ENCODE measurements around the gene OSGIN1.
"Not testable (repeated sequence)": the region's sequence is repeated elsewhere in the genome, so short reads cannot be mapped to it uniquely, and the experiment has no call there.

Gene OSGIN1

DNA sequence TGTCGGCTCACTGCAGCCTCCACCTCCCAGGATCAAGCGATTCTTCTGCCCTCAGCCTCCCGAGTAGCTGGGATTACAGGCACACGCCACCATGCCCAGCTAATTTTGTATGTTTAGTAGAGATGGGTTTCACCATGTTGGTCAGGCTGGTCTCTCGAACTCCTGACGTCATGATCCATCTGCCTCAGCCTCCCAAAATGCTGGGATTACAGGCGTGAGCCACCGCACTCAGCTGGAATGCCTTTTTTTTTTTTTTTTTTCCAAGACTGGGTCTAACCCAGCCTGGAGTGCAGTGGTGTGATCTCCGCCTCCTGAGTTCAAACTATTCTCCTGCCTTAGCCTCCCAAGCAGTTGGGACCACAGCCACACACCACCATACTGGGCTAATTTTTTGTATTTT lies 11.5 kb upstream of the OSGIN1 start:
- DNase-seq (ENCODE audit: low spot score) = not testable (repeated sequence)

DNA sequence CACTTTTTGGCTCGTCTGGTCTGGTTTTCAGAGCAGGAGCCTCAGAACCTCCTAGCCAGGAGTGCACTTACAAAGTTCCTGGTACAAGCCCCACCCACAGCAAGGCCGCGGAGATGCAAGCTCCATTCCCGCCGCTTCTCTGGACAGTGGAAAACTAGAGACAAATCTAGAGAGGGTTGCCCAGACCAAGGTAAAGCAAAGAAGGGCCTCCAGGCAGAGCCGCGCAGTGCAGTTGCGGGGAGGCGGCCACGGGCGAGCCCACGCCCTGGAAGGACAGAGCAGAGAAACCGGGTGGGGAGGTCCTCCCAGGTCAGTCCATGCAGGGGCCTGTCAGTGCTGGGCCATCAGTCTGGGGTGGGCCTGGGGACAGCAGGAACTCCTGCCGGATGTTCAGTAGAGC lies 11.0 kb upstream of the OSGIN1 start:
- no peak for DNase-seq (ENCODE audit: low spot score)

DNA sequence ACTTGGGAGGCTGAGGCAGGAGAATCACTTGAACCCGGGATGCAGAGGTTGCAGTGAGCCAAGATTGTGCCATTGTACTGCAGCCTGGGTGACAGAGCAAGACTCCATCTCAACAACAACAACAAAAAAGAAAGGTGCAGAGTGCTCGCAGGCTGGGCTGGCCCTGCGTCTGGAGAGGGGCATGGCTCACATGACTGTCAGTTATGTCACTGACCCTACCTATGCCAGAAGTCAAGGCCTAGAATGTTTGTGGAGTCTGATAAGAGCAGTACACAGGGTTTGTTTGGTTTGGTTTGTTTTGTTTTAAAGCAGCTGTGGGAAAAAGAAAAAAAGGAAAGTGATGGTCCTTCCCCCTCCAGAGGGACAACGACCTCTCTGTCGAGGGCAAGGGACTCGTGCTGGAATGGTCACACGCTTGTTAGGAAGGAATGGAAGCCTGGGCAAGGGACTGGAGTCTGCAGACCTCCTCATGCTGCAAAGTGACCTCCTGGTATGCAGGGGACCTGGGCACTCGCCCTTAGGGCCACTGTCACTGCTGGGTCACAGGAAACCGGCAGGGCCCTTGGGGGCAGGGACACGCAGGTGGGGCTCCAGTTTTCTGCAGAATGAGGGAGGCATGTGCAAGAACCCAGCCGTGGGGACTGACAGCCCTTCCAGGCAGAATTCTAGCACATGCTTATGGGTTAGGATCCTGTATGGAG lies 10.1 kb upstream of the OSGIN1 start:
- no peak for DNase-seq (ENCODE audit: low spot score)

DNA sequence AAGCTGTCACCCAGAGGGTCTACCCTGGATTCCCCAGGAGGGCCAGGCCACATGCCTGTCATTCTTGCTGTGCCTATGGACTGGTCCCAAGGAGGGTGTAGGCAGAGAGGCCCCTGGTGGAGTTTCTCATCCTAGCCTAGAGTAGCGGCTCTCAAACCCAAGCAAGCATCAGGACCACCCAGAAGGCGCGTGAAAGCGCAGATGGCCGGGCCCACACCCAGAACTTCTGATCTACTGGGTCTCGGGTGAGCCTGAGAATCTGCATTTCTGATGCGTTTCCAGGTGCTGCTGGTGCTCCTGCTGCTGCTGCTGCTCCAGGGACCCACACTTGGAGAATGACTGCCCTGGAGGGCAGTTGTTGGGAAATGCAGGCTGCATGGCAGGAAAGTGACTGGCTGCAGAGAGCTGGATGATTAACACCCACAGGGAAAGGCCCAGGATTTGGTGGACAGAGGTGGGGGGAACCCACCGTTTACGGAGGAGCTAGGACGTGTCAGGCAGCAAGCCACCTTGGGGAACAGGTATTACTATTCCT lies 9.5 kb upstream of the OSGIN1 start:
- no peak for DNase-seq (ENCODE audit: low spot score)

DNA sequence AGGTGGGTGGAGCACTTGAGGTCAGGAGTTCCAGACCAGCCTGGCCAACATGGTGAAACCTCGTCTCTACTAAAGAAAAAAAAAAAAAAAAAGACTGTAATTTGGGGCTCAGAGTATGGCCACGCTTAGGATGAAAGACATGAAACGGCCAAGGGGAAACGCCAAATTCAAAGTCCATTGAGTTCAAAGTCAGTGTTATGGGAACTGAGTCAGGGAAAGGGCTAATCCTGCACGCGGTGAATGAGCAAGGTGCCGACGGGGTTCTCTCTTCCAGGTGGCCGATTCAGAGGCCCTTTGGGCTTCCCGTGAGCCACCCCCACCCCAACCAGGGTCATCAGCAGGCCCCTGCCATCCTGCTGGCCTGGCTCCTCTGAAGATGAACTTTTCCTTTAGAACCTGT lies 7.5 kb upstream of the OSGIN1 start:
- no peak for DNase-seq (ENCODE audit: low spot score)

DNA sequence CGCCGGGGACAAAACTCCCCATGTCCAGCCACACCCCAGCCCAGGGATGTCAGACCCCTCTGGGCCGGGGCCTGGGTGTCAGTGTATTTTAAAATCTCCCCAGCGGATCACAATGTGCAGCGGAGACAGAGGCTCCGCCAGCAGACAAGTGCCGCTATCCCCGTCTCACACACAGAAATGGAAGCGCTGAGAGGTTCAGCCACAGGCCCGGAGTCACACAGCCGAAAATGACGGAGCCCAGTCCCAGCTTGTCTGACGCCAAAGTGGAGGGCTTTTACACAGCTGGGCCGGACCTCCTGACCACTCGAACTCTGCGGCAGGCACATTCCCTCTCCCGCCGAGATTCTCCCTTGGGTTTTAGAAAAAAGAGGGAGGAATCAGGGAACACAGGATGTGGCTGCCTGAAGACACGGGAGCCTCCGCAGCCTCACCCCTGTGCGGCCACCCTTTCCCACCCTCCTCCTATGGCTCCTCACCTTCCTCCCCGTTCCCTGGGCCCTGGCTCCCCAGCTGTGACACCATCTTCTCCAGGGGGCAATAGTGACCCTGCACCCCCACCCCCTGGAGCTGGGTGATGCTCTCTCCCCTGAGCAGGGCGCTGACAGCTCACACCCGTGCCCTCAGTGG lies 6.8 kb upstream of the OSGIN1 start:
- DNase-seq (ENCODE audit: low spot score) = no peak

DNA sequence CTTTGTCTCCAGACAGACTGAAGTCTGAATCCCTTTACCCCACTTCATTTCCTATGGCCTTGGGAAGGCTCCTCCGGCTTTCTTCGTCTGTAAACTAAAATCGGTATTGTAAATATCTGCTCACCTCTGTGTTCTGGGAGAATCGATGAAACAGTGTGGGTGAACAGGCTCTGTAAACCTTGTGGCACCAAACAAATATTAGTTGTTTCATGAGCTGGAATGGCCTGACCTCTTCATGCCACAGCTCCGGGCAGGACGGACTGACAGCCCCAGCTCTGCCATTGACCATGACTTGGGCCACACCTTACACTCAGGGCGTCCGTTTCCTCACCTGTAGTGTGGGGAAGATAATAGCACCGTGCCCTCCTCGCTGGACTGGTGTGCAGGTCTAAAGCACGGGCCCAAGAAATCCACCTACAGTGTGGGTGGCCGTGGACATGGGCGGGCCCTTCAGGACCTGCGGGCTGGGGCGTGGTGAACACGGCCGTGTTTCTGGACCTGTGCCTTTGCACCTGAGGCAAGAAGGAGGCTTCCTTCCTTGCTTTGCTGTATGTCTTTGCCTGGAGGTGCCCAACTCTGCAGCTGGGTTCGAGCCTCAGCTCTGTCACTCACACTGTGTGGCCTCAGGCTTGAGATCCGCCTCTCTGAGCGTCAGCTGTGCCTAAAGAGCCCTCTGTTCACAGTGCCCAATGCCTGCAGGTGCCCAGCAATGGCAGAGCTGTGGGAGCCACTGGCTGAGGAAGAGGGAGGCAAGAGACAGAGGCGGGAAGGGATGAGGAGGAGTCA lies 6.1 kb upstream of the OSGIN1 start:
- no peak for DNase-seq (ENCODE audit: low spot score)

DNA sequence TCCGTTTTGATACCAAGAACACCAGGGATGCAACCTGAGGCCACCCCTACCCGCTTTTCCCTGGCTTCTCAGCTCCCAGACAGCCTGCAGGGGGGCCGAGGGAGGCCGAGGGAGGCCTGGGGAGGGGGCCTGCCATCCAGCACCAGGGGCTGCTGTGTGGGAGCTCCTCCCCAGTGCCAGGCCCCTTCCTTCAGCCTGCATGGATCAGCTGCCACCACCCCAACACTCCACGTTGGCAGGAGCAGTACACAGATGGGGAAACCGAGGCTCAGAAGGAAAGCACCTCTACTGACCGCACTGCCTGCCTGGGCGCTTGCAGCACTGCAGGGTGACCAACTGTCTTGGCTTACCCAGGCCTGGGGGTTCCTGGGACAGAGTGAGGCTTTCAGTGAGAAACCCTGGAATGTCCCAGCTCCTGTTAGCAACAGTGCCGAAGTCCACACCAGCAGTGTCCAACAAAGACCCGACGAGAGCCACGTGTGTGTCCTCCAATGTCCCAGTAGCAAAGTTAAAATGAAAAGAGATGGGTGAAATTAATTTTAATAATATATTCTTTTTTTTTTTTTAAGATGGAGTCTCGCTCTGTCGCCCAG lies 5.3 kb upstream of the OSGIN1 start:
- DNase-seq (ENCODE audit: low spot score) = no peak

DNA sequence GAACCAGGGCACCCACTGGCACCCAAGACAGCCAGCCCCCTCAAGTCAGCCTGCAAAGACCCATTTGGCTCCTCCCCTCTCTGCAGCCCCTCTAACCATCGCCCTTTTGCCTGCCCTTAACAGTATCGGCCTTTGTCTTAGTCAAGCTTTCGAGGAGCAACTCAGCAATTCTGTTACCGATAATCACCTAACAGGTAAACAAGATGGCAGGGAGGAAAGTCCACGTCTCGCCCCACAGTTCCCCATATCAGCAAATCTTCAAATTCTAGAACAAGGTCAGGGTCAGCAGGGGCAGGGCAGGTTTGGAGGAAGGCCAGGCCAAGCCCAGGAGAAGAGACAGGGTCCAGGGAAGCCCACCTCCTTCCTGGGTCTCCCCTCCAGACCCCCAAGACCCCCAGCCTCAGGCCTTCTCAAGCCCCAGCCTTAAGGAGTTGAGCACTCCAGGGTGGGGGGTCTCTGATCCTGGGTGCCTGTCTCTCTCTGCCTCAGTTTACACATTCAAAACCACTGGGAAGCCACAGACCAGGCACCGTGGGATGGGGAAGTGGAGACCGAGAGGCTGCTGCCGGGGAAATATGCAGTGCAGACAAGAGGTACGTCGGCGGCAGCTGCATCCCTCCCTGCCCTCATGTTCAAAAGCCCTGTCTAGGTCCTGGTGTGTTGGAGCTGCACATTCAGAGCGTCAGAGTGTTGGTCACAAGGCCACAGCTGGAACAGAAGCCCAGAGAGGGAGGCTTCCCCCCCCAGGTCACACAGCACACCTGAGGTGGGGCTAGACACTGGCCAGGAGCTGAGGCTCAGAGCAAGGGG lies 3.9 kb upstream of the OSGIN1 start:
- no peak for DNase-seq (ENCODE audit: low spot score)

DNA sequence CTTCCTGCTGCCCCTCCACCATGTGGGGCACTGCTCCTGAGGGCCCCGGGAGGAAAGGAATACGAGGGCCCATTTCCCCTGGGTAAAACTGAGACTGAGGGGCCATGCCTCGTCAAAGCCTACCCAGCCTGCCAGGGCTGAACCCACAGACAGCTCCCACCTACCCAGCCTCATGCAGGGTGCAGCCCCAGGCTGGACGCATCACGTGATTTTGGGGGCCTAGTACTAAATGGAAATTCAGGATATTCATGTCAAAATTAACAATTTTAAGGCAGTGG lies 3.4 kb upstream of the OSGIN1 start:
- DNase-seq (ENCODE audit: low spot score) = no peak

DNA sequence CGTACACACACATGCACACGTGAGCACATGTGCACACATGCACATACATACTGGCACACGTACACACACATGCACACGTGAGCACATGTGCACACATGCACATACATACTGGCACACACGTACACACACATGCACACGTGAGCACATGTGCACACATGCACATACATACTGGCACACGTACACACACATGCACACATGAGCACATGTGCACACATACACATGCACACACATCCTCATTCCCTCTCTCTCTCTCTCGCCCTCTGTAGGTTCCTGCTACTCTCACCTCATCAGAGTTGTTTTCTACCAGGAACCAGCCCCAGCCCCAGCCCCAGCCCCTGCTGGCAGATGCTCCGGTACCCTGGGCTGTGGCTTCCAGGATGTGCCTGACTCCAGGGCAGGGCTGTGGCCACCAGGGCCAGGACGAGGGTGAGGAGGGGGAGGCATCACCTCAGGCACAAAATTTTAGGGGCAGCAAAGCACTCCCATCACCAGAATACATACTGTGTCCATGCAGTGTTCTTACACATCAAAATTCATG lies 2.1 kb upstream of the OSGIN1 start:
- DNase-seq (ENCODE audit: low spot score) = not testable (repeated sequence)

DNA sequence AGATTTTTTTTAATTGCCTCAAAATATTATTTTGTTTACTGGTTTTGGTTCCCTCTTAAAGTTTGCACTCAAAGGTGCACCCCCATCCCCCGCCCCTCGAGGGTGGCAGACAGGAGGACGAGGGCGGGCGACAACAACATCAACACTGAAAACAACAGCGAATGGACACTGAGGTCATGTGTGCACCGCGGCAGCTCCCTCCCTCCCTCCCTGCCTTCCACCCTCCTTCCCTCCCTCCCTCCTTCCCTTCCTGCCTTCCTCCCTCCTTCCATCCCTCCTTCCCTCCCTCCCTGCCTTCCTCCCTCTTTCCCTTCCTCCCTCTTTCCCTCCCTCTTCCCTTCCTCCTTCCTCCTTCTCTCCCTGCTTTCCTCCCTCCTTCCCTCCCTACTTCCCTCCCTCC lies 1.5 kb upstream of the OSGIN1 start:
- peak; percentile 51 for DNase-seq (ENCODE audit: low spot score)

DNA sequence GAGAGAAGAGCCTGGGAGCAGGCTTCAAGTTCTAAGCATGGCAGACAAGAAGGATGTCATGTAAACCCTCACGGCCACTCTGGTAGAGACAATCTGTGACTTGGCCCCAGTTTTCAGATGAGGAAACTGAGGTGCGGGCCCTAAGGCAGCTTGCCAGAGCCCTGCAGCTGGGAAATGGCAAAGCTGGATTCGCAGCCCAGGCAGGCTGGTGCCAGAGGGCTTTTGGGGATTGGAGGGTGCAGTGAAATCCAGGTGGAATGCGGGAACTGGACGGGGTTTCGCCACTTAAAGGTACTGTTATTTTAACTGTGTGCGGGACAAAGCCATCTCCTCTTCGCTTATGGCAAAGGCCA lies 477 bp upstream of the OSGIN1 start:
- DNase-seq (ENCODE audit: low spot score) = no peak

DNA sequence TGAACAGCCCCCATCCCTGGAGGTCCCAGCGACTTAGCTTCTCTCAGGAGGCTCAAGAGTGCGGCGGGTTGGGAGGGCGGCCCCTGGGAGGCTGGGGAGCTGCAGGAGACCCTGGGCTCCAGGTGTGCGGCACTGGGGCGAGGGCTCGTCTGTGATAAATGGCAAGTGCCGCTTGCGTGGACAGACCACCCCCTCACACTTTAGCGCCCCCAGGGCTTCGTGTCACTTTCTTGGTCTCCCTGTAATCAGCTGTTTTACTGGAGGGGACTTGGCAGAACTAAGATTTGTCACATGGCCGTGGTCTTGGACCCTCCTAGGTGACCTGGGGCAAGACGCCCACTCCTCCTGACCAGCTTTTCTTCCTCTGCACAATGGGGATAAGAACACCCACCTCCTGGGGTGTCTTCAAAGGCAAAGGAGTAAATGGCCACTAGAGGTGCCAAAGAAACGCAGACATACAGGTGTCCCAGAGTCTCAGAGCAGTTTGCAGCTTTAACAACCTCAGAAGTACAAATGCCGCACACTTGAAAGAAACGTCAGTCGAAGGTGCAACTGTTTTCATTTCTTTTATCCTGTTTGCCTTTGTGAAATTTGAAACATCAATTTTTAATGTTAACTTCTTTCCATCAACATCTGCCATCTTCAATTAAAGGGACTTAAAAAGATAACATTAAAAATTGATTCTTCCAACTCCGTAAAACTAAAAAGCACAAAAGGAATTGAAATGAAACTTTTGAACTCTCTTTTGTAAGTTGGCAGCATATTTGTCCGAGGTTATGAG lies 946 bp downstream of the OSGIN1 start:
- DNase-seq (ENCODE audit: low spot score) = peak; percentile 23

DNA sequence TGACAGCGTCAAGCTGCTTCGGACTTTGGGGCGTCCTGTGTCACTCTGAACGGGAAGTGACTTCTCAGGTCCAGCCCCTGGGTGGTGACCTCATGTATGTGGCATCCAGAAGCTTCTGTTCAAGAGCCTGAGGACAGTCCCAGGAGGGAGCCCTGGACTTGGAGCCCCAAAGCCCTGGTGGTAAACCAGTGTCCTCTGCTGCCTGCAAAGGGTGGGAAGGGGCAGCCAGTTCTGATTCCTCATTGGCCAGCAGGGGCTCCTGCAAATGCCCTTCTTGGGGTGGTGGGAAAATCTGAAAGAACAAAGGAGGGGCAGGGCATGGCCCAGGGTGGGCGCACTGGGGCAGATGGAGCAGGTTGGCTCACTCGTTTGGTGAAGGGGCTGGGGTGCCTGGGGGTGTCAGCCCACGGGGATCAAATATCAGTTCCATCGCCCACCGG lies 1.6 kb downstream of the OSGIN1 start:
- no peak for DNase-seq (ENCODE audit: low spot score)

DNA sequence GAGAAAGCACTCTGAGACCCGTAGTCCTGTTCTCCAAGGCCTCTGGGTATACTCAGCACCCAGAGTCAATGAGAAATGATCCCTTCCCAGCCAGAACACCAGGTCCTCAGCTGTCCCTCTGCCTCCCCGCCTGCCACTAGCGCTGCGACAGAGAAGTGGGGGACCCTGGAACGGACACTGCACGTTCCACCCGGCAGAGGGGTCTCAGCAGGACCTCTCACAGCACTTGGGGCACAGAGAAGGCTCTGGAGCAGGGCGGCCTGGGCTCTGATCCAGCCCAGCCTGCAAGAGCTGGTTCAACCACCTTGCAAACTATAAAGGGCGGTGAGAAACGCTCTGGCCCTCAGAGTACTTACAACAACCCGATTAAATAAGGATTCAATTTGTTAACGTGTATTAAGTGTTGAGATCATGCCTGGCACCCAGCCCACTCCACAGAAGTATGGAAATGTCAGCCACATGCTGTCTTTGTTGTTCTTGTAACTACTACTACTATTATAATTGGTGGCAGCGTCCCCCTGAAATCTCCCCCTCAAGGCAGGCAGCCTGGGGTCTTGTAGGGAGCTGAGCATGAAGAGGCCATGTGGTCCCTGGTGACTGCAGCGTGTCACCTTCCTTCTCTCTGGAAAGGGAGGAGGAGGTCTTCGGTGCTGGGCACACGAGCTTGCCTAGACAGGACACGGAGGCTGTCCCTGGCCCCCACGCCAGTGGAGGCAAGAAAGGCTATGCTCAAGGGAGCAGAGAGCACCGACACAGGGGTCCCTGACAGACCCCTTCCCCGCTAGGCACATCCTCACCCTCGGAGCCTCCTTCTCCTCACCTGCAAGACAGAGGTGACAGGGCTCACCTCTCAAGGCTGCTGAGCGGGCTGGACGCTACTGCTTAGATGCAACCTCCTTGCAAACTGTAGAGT lies 2.4 kb downstream of the OSGIN1 start:
- no peak for DNase-seq (ENCODE audit: low spot score)

DNA sequence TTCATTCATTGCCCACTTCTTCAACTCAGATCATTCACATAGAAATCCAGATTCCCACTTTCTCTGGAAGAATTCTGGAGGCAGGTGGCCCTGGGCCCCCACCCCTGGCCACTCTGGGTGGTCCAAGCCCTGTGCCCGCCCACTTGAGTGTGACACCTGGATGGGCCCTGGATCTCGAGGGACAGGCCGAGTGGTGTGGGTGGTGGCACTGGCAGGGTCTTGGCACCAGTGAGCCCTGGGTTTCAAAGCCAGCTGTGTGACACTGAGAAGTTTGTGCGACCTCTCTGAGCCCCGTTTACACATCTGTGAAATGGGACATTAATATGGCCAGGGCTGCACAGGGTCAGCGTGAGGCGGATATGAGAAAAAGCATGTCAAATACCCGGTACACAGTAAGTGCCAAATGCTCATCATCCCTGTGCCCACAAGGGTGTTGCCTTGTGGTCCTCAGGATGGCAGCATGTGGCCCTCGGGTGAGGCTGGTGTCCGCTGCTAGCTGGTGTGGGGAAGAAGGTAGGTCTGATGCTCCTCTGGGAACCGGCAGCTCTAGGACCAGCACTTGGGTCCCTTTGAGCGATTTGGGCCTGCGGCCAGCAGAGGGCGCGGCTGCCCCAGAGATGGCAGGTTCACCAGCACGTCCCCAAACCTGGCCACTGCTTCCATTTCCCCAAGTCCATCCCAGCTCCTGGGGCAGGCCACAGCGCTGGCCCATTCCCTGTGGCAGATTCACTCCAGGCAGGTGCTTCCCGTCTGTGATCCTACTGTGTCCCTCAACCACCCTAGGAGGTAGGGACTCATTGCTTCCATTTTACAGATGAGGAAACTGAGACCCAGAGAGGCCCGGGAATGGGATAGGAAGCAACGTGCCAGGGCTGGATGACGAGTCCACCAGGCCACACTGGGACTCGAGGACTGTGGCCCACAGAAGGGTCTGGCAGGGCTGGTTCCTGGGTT lies 3.6 kb downstream of the OSGIN1 start:
- peak; percentile 60 for DNase-seq (ENCODE audit: low spot score)

DNA sequence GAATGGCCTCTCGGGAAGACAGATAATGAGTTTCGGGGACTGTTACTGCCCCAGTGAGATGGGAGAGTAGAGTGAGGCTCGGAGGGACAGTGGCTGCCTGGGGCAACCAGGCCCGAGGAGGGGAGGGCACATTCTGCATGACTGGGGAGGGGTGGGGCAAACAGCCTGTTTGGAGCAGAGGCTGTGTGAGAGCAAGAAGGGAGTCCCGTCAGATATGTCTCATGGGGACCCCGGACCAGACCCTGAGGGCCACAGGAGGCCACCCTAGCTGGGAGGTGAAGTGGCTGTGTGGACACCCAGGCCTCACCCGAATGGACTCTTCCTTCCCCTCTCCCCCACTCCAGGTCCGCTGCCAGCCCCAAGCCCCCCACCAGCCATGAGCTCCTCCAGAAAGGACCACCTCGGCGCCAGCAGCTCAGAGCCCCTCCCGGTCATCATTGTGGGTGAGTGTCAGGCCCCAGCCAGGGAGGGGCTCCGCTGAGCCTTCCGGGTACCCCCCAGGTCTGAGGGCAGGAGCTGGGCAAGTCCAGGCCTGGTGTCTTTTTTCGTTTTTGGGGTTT lies 4.3 kb downstream of the OSGIN1 start:
- DNase-seq (ENCODE audit: low spot score) = no peak

Data from globus pallidus (tissue), 1 donor.